Measurements from ENCODE around the gene HIVEP2.

HIVEP2 gene

GRCh38 chr6:142803032-142803431 lies 141.9 kb downstream of the HIVEP2 start:
- Histone ChIP-seq H3K9me3 (replicated peaks; ENCODE audit: low read length) (no peaks in the 10 kb centered on the region), H3K4me3 (ENCODE audit: low read length) (no peak overlapping the region), H3K4me2 (ENCODE audit: low read length) (no peak overlapping the region), H3K4me1 (ENCODE audit: control insufficient read depth, insufficient read depth, low read length) (peaks cover 37% of the 10 kb centered on the region), H3K9ac (ENCODE audit: low read depth, low read length) (peak overlapping the region; percentile 58), H3K27me3 (ENCODE audit: control insufficient read depth, insufficient read depth, low read length) (no peaks in the 10 kb centered on the region), H3K36me3 (ENCODE audit: insufficient read depth, low read length) (no peaks in the 10 kb centered on the region)

- Histone ChIP-seq H3K4me3 (ENCODE audit: low read length) (no peak overlapping the region), H3K9me3 (replicated peaks; ENCODE audit: low read length) (no peaks in the 10 kb centered on the region), H3K27me3 (ENCODE audit: control insufficient read depth, insufficient read depth, low read length) (no peaks in the 10 kb centered on the region), H3K4me1 (ENCODE audit: control insufficient read depth, insufficient read depth, low read length) (peaks cover 37% of the 10 kb centered on the region), H3K4me2 (ENCODE audit: low read length) (peak overlapping the region; percentile 19), H3K36me3 (ENCODE audit: insufficient read depth, low read length) (no peaks in the 10 kb centered on the region), H3K9ac (ENCODE audit: low read depth, low read length) (peak overlapping the region; percentile 58)
Measured at GRCh38 chr6:142802124-142802523, 142.9 kb downstream of the HIVEP2 start.

- H3K4me1 ChIP-seq (ENCODE audit: control insufficient read depth, insufficient read depth, low read length) = peaks cover 45% of the 10 kb centered on the region
- no peaks in the 10 kb centered on the region for H3K36me3 ChIP-seq (ENCODE audit: insufficient read depth, low read length)
- no peak overlapping the region for H3K9ac ChIP-seq (ENCODE audit: low read depth, low read length)
- no peaks in the 10 kb centered on the region for H3K9me3 ChIP-seq (replicated peaks; ENCODE audit: low read length)
- no peak overlapping the region for H3K4me3 ChIP-seq (ENCODE audit: low read length)
- no peaks in the 10 kb centered on the region for H3K27me3 ChIP-seq (ENCODE audit: control insufficient read depth, insufficient read depth, low read length)
- no peak overlapping the region for H3K4me2 ChIP-seq (ENCODE audit: low read length)
Measured at GRCh38 chr6:142800240-142800639, 144.7 kb downstream of the HIVEP2 start.

DNA sequence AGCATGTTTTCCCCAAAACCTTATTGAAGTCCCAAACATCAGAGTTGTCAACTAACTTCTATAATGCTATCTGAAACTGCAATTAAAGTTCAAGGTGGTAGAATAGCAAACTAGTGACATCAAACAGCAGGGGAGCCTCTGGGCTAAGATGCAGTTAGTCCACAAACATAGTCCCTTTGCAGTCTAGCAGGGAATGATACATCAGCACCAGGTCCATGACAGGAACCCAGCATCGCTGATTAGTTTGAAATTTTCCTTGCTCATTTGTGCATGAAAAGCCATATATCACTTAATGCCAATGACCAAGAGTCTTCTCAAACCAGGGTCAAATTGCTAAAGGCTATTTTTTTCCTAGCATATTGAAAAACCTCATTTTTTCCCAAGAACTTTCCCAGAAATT lies 145.3 kb downstream of the HIVEP2 start:
- H3K9ac ChIP-seq (ENCODE audit: low read depth, low read length) = no peak overlapping the region
- H3K4me1 ChIP-seq (ENCODE audit: control insufficient read depth, insufficient read depth, low read length) = peaks cover 43% of the 10 kb centered on the region
- no peaks in the 10 kb centered on the region for H3K9me3 ChIP-seq (replicated peaks; ENCODE audit: low read length)
- no peak overlapping the region for H3K4me3 ChIP-seq (ENCODE audit: low read length)
- H3K4me2 ChIP-seq (ENCODE audit: low read length) = no peak overlapping the region
- H3K36me3 ChIP-seq (ENCODE audit: insufficient read depth, low read length) = no peaks in the 10 kb centered on the region
- H3K27me3 ChIP-seq (ENCODE audit: control insufficient read depth, insufficient read depth, low read length) = no peaks in the 10 kb centered on the region

- H3K36me3 ChIP-seq (ENCODE audit: insufficient read depth, low read length) = no peaks in the 10 kb centered on the region
- H3K4me2 ChIP-seq (ENCODE audit: low read length) = no peak overlapping the region
- peaks cover 34% of the 10 kb centered on the region for H3K4me1 ChIP-seq (ENCODE audit: control insufficient read depth, insufficient read depth, low read length)
- H3K27me3 ChIP-seq (ENCODE audit: control insufficient read depth, insufficient read depth, low read length) = no peaks in the 10 kb centered on the region
- no peaks in the 10 kb centered on the region for H3K9me3 ChIP-seq (replicated peaks; ENCODE audit: low read length)
- H3K4me3 ChIP-seq (ENCODE audit: low read length) = no peak overlapping the region
- no peak overlapping the region for H3K9ac ChIP-seq (ENCODE audit: low read depth, low read length)
Measured at GRCh38 chr6:142797159-142797558, 147.8 kb downstream of the HIVEP2 start.

- H3K36me3 ChIP-seq (ENCODE audit: insufficient read depth, low read length) = no peaks in the 10 kb centered on the region
- H3K9me3 ChIP-seq (replicated peaks; ENCODE audit: low read length) = no peaks in the 10 kb centered on the region
- H3K4me3 ChIP-seq (ENCODE audit: low read length) = no peak overlapping the region
- no peak overlapping the region for H3K9ac ChIP-seq (ENCODE audit: low read depth, low read length)
- H3K27me3 ChIP-seq (ENCODE audit: control insufficient read depth, insufficient read depth, low read length) = no peaks in the 10 kb centered on the region
- no peak overlapping the region for H3K4me2 ChIP-seq (ENCODE audit: low read length)
- peaks cover 29% of the 10 kb centered on the region for H3K4me1 ChIP-seq (ENCODE audit: control insufficient read depth, insufficient read depth, low read length)
Measured at GRCh38 chr6:142796571-142796970, 148.4 kb downstream of the HIVEP2 start.

DNA sequence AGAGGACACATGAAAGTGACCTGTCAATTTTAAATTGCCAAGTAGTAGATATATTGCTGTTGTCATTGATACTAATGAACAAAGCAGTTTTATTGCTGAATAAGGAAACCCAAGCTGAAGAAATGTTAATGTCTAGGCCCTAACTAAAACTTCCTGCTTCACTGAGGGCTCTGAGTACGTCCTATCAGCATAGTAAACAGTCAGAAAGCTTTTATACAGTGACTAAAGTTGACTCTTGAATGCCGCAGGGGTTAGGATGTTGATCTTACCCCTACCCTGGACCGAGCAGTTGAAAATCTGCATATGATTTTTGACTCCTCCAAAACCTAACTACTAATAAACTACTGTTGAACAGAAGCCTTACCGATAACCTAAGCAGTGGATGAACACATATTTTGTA lies 149.0 kb downstream of the HIVEP2 start:
- Histone ChIP-seq H3K9ac (ENCODE audit: low read depth, low read length) (no peak overlapping the region), H3K9me3 (replicated peaks; ENCODE audit: low read length) (no peaks in the 10 kb centered on the region), H3K4me2 (ENCODE audit: low read length) (no peak overlapping the region), H3K4me3 (ENCODE audit: low read length) (no peak overlapping the region), H3K4me1 (ENCODE audit: control insufficient read depth, insufficient read depth, low read length) (peaks cover 26% of the 10 kb centered on the region), H3K27me3 (ENCODE audit: control insufficient read depth, insufficient read depth, low read length) (no peaks in the 10 kb centered on the region), H3K36me3 (ENCODE audit: insufficient read depth, low read length) (no peaks in the 10 kb centered on the region)

DNA sequence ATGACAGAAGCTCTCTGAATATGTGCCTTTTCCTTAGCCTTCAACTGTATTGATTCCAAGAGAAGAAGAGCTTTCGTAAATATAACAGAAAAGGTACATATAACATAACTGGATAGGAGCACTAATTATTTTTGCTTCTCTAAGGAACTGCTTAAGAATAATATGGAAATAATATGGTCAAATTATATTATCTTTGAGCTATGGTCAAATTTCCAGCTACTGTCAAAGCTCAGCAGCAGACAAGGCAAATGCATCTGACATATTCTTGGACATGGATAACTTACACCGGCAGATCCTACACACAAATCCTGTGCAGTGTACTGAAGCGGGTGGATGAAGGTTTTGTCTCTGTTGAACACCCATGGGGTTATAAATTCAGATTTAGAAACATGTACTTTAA lies 150.6 kb downstream of the HIVEP2 start:
- Histone ChIP-seq H3K4me1 (ENCODE audit: control insufficient read depth, insufficient read depth, low read length) (peaks cover 12% of the 10 kb centered on the region), H3K9me3 (replicated peaks; ENCODE audit: low read length) (no peaks in the 10 kb centered on the region), H3K4me2 (ENCODE audit: low read length) (no peak overlapping the region), H3K27me3 (ENCODE audit: control insufficient read depth, insufficient read depth, low read length) (no peaks in the 10 kb centered on the region), H3K36me3 (ENCODE audit: insufficient read depth, low read length) (no peaks in the 10 kb centered on the region), H3K4me3 (ENCODE audit: low read length) (no peak overlapping the region), H3K9ac (ENCODE audit: low read depth, low read length) (no peak overlapping the region)

- Histone ChIP-seq H3K9ac (ENCODE audit: low read depth, low read length) (no peak overlapping the region), H3K4me1 (ENCODE audit: control insufficient read depth, insufficient read depth, low read length) (peaks cover 9% of the 10 kb centered on the region), H3K27me3 (ENCODE audit: control insufficient read depth, insufficient read depth, low read length) (no peaks in the 10 kb centered on the region), H3K36me3 (ENCODE audit: insufficient read depth, low read length) (no peaks in the 10 kb centered on the region), H3K4me2 (ENCODE audit: low read length) (no peak overlapping the region), H3K4me3 (ENCODE audit: low read length) (no peak overlapping the region), H3K9me3 (replicated peaks; ENCODE audit: low read length) (no peaks in the 10 kb centered on the region)
Measured at GRCh38 chr6:142790257-142790656, 154.7 kb downstream of the HIVEP2 start.

GRCh38 chr6:142787422-142787821 lies 157.6 kb downstream of the HIVEP2 start:
- no peak overlapping the region for H3K9ac ChIP-seq (ENCODE audit: low read depth, low read length)
- no peak overlapping the region for H3K4me3 ChIP-seq (ENCODE audit: low read length)
- H3K36me3 ChIP-seq (ENCODE audit: insufficient read depth, low read length) = no peaks in the 10 kb centered on the region
- peaks cover 9% of the 10 kb centered on the region for H3K4me1 ChIP-seq (ENCODE audit: control insufficient read depth, insufficient read depth, low read length)
- H3K4me2 ChIP-seq (ENCODE audit: low read length) = no peak overlapping the region
- no peaks in the 10 kb centered on the region for H3K9me3 ChIP-seq (replicated peaks; ENCODE audit: low read length)
- H3K27me3 ChIP-seq (ENCODE audit: control insufficient read depth, insufficient read depth, low read length) = no peaks in the 10 kb centered on the region

GRCh38 chr6:142786476-142786875 lies 158.5 kb downstream of the HIVEP2 start:
- Histone ChIP-seq H3K4me3 (ENCODE audit: low read length) (no peak overlapping the region), H3K4me1 (ENCODE audit: control insufficient read depth, insufficient read depth, low read length) (peaks cover 11% of the 10 kb centered on the region), H3K9ac (ENCODE audit: low read depth, low read length) (no peak overlapping the region), H3K27me3 (ENCODE audit: control insufficient read depth, insufficient read depth, low read length) (no peaks in the 10 kb centered on the region), H3K4me2 (ENCODE audit: low read length) (no peak overlapping the region), H3K36me3 (ENCODE audit: insufficient read depth, low read length) (no peaks in the 10 kb centered on the region), H3K9me3 (replicated peaks; ENCODE audit: low read length) (no peaks in the 10 kb centered on the region)

- Histone ChIP-seq H3K9me3 (replicated peaks; ENCODE audit: low read length) (no peaks in the 10 kb centered on the region), H3K27me3 (ENCODE audit: control insufficient read depth, insufficient read depth, low read length) (no peaks in the 10 kb centered on the region), H3K4me3 (ENCODE audit: low read length) (no peak overlapping the region), H3K4me1 (ENCODE audit: control insufficient read depth, insufficient read depth, low read length) (peaks cover 16% of the 10 kb centered on the region), H3K36me3 (ENCODE audit: insufficient read depth, low read length) (no peaks in the 10 kb centered on the region), H3K9ac (ENCODE audit: low read depth, low read length) (no peak overlapping the region), H3K4me2 (ENCODE audit: low read length) (no peak overlapping the region)
Measured at GRCh38 chr6:142784344-142784743, 160.6 kb downstream of the HIVEP2 start.

Data from skeletal muscle satellite cell (primary cell).